PC-3 (cell line): ENCODE measurements around the gene APLNR.

Source experiments
- CTCF ChIP-seq: fragments of 300-600 bp; sonication (generic); conservative IDR thresholded peaks from 2 replicates; pipeline ENCODE4 v1.5.1; 2017; ENCODE audit warnings: antibody characterized with exemption, low read depth, mild to moderate bottlenecking, low read length
- EZH2 ChIP-seq: fragments of 300-600 bp; sonication (generic); IDR thresholded peaks from one replicate; pipeline ENCODE4 v1.6.1; 2017; ENCODE audit warnings: antibody characterized with exemption, mild to moderate bottlenecking, low read length; ENCODE audit not compliant: unreplicated experiment
- EZH2phosphoT487 ChIP-seq: fragments of 300-600 bp; sonication (generic); IDR thresholded peaks from 2 replicates; pipeline ENCODE4 v1.6.1; 2018; ENCODE audit warnings: mild to moderate bottlenecking, antibody characterized with exemption, low read length, borderline replicate concordance

GRCh38 chr11:57203882-57204480 is 33.1 kb downstream of the APLNR start:
- no peak for TF ChIP-seq CTCF
- TF ChIP-seq EZH2 = no peak
- no peak for TF ChIP-seq EZH2phosphoT487
